Nephron (organoid): ENCODE data around the gene RAB11FIP3.

Source experiments
- H3K27ac Mint-ChIP-seq, 3 experiments: 2 replicates each; pipeline ENCODE4 v1.8.0; 2020; ENCODE audit warnings: mixed read lengths in 3 of 3, mild to moderate bottlenecking in 2 of 3, moderate library complexity in 1 of 3
- H3K27me3 Mint-ChIP-seq: 2 replicates; pipeline ENCODE4 v1.8.0; 2021; ENCODE audit warnings: low read depth, mild to moderate bottlenecking, moderate library complexity, mixed read lengths
- H3K36me3 Mint-ChIP-seq: 2 replicates; pipeline ENCODE4 v1.8.0; 2020; ENCODE audit warnings: low read depth, mixed read lengths
- H3K4me1 Mint-ChIP-seq: 2 replicates; pipeline ENCODE4 v1.8.0; 2020; ENCODE audit warnings: mixed read lengths
- H3K4me3 Mint-ChIP-seq, 3 experiments: 2 replicates each; pipeline ENCODE4 v1.8.0; 2020; ENCODE audit warnings: mild to moderate bottlenecking in 3 of 3, mixed read lengths in 3 of 3, moderate library complexity in 2 of 3
- H3K9me3 Mint-ChIP-seq: 2 replicates; pipeline ENCODE4 v1.8.0; 2020; ENCODE audit warnings: mixed read lengths
- CTCF ChIP-seq, 3 experiments: fragments of 200-600 bp; sonication (generic); IDR thresholded peaks; one replicate each; pipeline ENCODE4 v1.5.0; 2021; ENCODE audit warnings: antibody characterized with exemption in 3 of 3; ENCODE audit not compliant: unreplicated experiment in 3 of 3

Gene RAB11FIP3

DNA sequence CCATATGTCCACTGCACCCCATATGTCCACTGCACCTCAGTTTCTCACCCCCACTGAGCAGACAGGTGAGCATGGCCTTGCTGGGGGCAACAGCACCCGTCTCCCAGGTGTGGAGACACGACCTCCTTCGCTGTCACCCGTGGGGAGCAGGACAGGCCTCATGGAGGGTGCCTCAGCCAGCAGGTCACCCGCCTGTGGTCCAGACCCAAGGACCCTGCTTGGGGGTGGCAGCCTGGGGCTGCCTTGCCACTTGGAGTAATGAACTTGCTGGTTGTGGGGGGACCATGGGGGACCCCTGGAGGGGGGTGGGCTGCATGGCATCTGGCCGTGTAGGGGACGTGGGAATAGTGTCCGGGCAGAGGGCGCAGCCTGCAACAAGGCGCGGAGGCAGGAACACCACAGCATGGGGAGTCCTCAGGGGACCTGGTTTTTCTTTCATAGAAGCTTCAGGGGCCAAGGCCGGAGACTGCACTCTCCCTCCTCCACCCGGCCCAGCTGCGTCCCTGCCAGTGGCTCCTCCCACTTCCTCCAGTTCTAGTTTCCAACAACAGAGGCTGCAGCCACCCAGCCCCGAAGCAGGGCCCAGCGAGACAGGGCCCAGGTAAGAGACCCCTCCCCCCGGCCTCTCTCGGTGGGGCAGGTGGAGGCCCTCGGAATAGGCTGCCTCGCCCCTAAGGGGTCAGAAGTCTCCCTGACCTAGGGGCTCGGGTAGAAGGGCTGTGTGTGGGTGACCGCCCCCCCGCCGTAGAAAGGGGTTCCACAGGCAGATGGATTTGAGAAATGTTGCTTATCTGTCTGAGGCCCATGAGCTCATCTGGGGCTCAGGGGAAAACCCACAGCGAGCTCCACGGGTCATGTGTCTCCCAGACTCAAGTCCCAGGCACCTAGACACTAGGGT lies 141.3 kb downstream of the RAB11FIP3 start, which contains the start of gene NHLRC4:
Gene NHLRC4, plus strand, starts transcription at position 531 of the 898 bp plus-strand sequence. CDS start 1,043 bp downstream, outside the sequence.
- Mint-ChIP-seq H3K4me3 (peak within 1 kb of the TSS; percentile 64 to 73 (median 71)), H3K9me3 (no peaks in the 10 kb centered on the region), H3K4me1 (peaks cover 37% of the 10 kb centered on the region), H3K27me3 (peaks cover 13% of the 10 kb centered on the region), H3K27ac (peak within 1 kb of the TSS; percentile 82 to 95 (median 92)), H3K36me3 (no peaks in the 10 kb centered on the region)
- no peak for TF ChIP-seq CTCF (IDR thresholded peaks at IDR 0.05; ENCODE audit: unreplicated experiment in 3 of 3)

- Mint-ChIP-seq H3K4me1 (peaks cover 38% of the 10 kb centered on the region), H3K27ac (peak overlapping the region; percentile 82 to 95 (median 90)), H3K27me3 (peaks cover 5% of the 10 kb centered on the region), H3K9me3 (no peaks in the 10 kb centered on the region), H3K4me3 (peak overlapping the region; percentile 64 to 73 (median 71)), H3K36me3 (no peaks in the 10 kb centered on the region)
- TF ChIP-seq CTCF (IDR thresholded peaks at IDR 0.05; ENCODE audit: unreplicated experiment in 3 of 3): no peak
These were observed 142.2 kb downstream of the RAB11FIP3 start for GRCh38 chr16:567373-568256.

GRCh38 chr16:568401-569258 lies 143.2 kb downstream of the RAB11FIP3 start:
- H3K36me3 Mint-ChIP-seq: no peaks in the 10 kb centered on the region
- H3K27ac Mint-ChIP-seq: peak overlapping the region; percentile 90 to 99 (median 96)
- peaks cover 35% of the 10 kb centered on the region for H3K4me1 Mint-ChIP-seq
- no peaks in the 10 kb centered on the region for H3K27me3 Mint-ChIP-seq
- no peaks in the 10 kb centered on the region for H3K9me3 Mint-ChIP-seq
- H3K4me3 Mint-ChIP-seq: peak overlapping the region; percentile 92 to 93 (median 93)
- TF ChIP-seq CTCF (IDR thresholded peaks at IDR 0.05; ENCODE audit: unreplicated experiment in 3 of 3): no peak

DNA sequence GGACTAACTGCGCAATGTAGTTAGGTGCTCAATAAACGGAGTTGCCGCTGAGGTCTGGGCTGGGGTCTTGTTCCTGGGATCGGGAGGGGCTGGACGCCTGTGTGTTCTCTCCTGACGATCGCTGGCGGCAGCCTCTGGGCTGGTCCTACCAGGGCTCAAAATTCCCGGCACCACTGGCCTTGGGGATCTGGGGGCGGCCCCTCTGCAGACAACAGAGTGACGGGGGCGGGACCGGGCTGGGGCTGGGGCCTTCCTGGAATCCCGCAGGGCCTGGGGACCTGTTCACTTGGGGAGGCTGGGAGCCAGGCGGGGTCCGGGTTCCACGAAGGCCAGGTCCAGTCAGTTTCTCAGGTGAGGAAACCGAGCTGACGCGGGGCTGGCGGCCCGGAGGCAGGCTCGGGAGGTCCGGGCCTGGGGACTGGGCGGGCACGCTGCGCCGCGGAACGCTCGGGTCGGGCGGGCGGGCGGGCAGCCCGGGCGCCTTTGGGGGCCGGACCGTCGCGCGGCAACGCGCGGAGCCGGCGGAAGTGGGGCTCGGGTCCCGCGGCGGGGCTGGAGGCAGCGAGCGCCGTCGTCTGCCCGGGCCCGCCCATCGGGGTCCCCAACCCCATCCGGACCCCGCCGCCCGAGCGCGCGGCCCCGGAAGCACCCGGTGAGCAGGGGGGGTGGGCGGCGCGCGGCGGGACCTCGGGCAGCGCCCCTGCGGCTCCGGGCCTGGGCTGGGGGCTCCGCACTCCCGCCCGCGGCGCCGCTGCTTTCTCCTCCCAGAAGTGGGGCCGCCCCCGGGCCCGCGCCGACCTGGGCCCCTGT lies 144.2 kb downstream of the RAB11FIP3 start, which contains the start of gene PIGQ:
Gene PIGQ, plus strand, starts transcription at position 524 of the 810 bp plus-strand sequence. CDS start 4,107 bp downstream, outside the sequence.
- Mint-ChIP-seq H3K9me3 (no peaks in the 10 kb centered on the region), H3K4me1 (peaks cover 35% of the 10 kb centered on the region), H3K4me3 (peak within 1 kb of the TSS; percentile 92 to 93 (median 93)), H3K27ac (peak within 1 kb of the TSS; percentile 90 to 99 (median 96)), H3K27me3 (no peaks in the 10 kb centered on the region), H3K36me3 (no peaks in the 10 kb centered on the region)
- TF ChIP-seq CTCF (IDR thresholded peaks at IDR 0.05; ENCODE audit: unreplicated experiment in 3 of 3): no peak
